ENCODE measurements around the gene COX17. TPM values are rescaled to one million over a fixed set of nuclear protein-coding genes. Genes with fewer than 3 reads are reported as not detected.
A peak's percentile ranks its signal among the peaks of the same experiment; 100 is the strongest.
"Not testable (repeated sequence)": the region's sequence is repeated elsewhere in the genome, so short reads cannot be mapped to it uniquely, and the experiment has no call there.

COX17 gene
- total and polyA plus RNA-seq, 7 donors = 19.0 to 267 (median 61.4) TPM

DNA sequence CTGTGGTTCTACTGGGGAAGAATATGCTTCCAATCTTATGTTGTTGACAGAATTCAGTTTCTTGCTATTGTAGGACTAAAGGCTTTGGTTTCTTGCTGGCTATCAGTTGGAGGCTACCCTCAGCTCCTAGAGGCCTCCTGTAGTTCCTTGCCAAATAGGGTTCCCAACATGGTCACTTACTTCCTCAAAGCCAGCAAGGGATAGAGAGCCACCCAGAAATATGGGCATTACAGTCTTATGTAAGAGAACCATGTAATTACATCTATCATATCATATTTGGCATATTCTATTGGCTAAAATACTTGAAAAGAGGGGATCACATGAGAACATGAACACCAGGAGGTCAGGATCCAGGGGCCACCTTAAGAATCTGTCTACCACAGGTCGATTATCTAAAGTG lies 6.2 kb upstream of the COX17 start:
- intact Hi-C loops (cut with DNase I) = no loop called here
- 23 to 43% methylated on average over 1 of the region's 1 CpG for WGBS, 2 donors
- no peak for DNase-seq
- Histone ChIP-seq H3K4me1 (no peaks in the 10 kb centered on the region), H3K4me3 (no peak overlapping the region), H3K27me3 (no peaks in the 10 kb centered on the region), H3K27ac (no peak overlapping the region), H3K9me3 (no peaks in the 10 kb centered on the region), H3K36me3 (no peaks in the 10 kb centered on the region)
- no peak for TF ChIP-seq EP300 (IDR thresholded peaks at IDR 0.05)
- TF ChIP-seq, protein P1, sequence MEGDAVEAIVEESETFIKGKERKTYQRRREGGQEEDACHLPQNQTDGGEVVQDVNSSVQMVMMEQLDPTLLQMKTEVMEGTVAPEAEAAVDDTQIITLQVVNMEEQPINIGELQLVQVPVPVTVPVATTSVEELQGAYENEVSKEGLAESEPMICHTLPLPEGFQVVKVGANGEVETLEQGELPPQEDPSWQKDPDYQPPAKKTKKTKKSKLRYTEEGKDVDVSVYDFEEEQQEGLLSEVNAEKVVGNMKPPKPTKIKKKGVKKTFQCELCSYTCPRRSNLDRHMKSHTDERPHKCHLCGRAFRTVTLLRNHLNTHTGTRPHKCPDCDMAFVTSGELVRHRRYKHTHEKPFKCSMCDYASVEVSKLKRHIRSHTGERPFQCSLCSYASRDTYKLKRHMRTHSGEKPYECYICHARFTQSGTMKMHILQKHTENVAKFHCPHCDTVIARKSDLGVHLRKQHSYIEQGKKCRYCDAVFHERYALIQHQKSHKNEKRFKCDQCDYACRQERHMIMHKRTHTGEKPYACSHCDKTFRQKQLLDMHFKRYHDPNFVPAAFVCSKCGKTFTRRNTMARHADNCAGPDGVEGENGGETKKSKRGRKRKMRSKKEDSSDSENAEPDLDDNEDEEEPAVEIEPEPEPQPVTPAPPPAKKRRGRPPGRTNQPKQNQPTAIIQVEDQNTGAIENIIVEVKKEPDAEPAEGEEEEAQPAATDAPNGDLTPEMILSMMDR (IDR thresholded peaks at IDR 0.05) = no peak
- no peak for TF ChIP-seq POLR2A (IDR thresholded peaks at IDR 0.05)
- TF ChIP-seq POLR2AphosphoS5 (IDR thresholded peaks at IDR 0.05) = no peak

DNA sequence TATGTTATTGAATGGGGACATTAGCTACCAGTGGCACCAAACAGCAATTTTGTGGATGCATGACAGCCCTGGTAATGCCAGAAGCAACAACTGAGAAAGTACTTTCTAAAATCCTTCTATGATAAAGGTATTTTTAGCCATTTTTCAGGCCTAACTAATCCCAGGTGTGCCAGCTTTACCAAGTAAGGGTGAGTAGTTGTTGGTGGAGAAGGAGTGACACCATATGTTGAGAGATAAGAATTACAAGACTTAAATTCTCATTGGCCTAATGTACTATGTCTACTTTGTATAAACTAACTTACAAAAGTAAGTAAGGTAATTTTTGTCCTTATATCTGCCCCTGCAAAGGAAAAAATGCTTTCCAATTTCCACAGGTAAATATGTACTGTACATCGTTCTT lies 4.1 kb upstream of the COX17 start:
- no peak for DNase-seq
- H3K9me3 ChIP-seq = no peaks in the 10 kb centered on the region
- no peaks in the 10 kb centered on the region for H3K36me3 ChIP-seq
- TF ChIP-seq, protein P1 (IDR thresholded peaks at IDR 0.05) = peak in 3 of 4 experiments; percentile 12 to 50 (median 12)
- TF ChIP-seq POLR2A (IDR thresholded peaks at IDR 0.05) = no peak
- no peak overlapping the region for H3K27ac ChIP-seq
- H3K4me3 ChIP-seq = no peak overlapping the region
- H3K4me1 ChIP-seq = peaks cover 0 to 8% (median 3%) of the 10 kb centered on the region in 4 donors
- intact Hi-C loops (cut with DNase I) = loop anchor here (2.0 kb wide), 1 partner anchor 212 kb away; the partner anchor contains the start of gene POGLUT1
- no peaks in the 10 kb centered on the region for H3K27me3 ChIP-seq
- 13 to 61% methylated on average over 1 of the region's 1 CpG for WGBS, 2 donors

DNA sequence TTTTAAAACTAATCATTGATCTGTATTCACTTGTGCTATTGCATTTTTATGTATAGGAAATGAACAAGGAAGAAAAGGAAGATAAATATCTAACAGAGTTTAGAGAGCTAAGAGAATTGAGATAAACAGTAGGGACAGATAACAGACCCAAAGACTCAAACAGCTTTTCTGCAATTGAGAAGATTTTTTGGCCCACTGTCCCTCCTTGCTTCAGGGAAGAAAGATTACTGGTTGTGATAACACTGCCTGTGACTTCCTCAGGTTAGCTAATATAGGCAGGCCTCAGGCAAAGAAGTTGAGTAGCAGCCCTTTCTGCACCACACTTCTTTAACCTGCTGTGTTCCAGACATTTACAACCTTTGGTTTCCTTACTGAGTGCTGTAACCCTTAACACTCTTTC lies 2.7 kb upstream of the COX17 start:
- Histone ChIP-seq H3K36me3 (peaks cover 0 to under 1% (median 0%) of the 10 kb centered on the region in 4 donors), H3K4me3 (no peak overlapping the region), H3K27ac (no peak overlapping the region), H3K9me3 (no peaks in the 10 kb centered on the region), H3K4me1 (peaks cover 0 to 19% (median 15%) of the 10 kb centered on the region in 4 donors), H3K27me3 (no peaks in the 10 kb centered on the region)
- DNase-seq = no peak
- intact Hi-C loops (cut with DNase I) = loop anchor here (2.0 to 10.0 kb wide), 4 partner anchors 43 to 415 kb away; partner anchors contain the start of genes GSK3B and POGLUT1
- TF ChIP-seq POLR2AphosphoS5 (IDR thresholded peaks at IDR 0.05) = no peak
- no peak for TF ChIP-seq POLR2A (IDR thresholded peaks at IDR 0.05)
- TF ChIP-seq, protein P1 (IDR thresholded peaks at IDR 0.05) = no peak
- TF ChIP-seq EP300 (IDR thresholded peaks at IDR 0.05) = no peak

DNA sequence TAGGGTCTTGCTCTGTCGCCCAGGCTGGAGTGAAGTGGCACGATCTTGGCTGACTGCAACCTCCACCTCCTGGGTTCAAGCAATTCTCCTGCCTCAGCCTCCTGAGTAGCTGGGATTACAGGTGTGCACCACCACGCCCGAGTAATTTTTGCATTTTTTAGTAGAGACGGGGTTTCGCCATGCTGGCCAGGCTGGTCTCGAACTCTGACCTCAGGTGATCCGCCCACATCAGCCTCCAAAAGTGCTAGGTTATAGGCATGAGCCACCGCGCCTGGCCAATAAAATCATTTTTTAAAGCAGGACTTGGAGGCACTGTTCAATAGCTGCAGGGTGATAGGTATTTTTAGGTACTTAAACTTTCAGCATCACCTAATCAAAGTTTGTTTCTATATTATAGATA lies 1.0 kb upstream of the COX17 start:
- WGBS, 2 donors = 95 to 97% methylated on average over 10 of the region's 10 CpGs
- H3K4me1 ChIP-seq = peaks cover 0 to 19% (median 15%) of the 10 kb centered on the region in 4 donors
- not testable (repeated sequence) for H3K9me3 ChIP-seq, H3K27ac ChIP-seq, H3K27me3 ChIP-seq, H3K4me3 ChIP-seq, DNase-seq
- peaks cover 0 to 17% (median 12%) of the 10 kb centered on the region in 4 donors for H3K36me3 ChIP-seq
- intact Hi-C loops (cut with DNase I) = loop anchor here (5.0 to 10.0 kb wide), 3 partner anchors 41 to 417 kb away; partner anchors contain the start of gene GSK3B

DNA sequence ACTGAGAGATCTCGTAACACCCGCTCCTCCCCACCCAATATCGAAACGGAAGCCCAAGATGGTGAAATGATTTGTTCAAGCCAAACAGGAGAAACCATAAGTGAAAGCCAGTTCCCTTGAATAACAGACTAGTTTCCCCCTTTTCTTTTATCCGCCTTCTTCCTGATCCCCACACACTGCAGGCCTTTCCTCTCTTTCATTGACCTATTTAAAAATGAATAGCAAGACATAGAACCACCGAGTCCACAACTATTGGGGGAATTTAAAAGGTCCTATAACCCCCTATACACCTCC lies 382 bp upstream of the COX17 start:
- intact Hi-C loops (cut with DNase I) = loop anchor here (1.0 to 10.0 kb wide), 6 partner anchors 15 to 417 kb away; partner anchors contain the start of genes ADPRH, GSK3B and TIMMDC1
- peak overlapping the region; percentile 93 to 96 (median 96) for H3K27ac ChIP-seq
- no peak for DNase-seq
- H3K4me3 ChIP-seq = peak overlapping the region; percentile 69 to 81 (median 74)
- no peaks in the 10 kb centered on the region for H3K9me3 ChIP-seq
- H3K27me3 ChIP-seq = no peaks in the 10 kb centered on the region
- H3K36me3 ChIP-seq = peaks cover 0 to 23% (median 17%) of the 10 kb centered on the region in 4 donors
- 5% methylated on average over 6 of the region's 6 CpGs for WGBS, 2 donors
- TF ChIP-seq POLR2A (IDR thresholded peaks at IDR 0.05) (no peak), POLR2AphosphoS5 (IDR thresholded peaks at IDR 0.05) (no peak), EP300 (IDR thresholded peaks at IDR 0.05) (no peak)
- TF ChIP-seq, protein P1 (IDR thresholded peaks at IDR 0.05) = no peak
- peaks cover 0 to 19% (median 15%) of the 10 kb centered on the region in 4 donors for H3K4me1 ChIP-seq

Data from sigmoid colon (tissue), 7 donors.